Mucosa of gallbladder (tissue), 1 donor: ENCODE measurements around the gene ZNF485. TPM values are rescaled to one million over a fixed set of nuclear protein-coding genes. Genes with fewer than 3 reads are reported as not detected.
"Not testable (repeated sequence)": the region's sequence is repeated elsewhere in the genome, so short reads cannot be mapped to it uniquely, and the experiment has no call there.

ENCODE experiments used
- DNase-seq: peaks from one replicate; pipeline ENCODE4 v3.0.0-alpha.2; 2020; ENCODE audit warnings: low spot score
- total RNA-seq: library from RNA; stranded (reverse); gene quantifications from one replicate; pipeline ENCODE4 v1.2.1, GENCODE V29; 2021
- donor health status: DM: no; HTN: no; CAD: no.

ZNF485 gene
- total RNA-seq, 1 donor from 2014 or later = 3.3 TPM

DNA sequence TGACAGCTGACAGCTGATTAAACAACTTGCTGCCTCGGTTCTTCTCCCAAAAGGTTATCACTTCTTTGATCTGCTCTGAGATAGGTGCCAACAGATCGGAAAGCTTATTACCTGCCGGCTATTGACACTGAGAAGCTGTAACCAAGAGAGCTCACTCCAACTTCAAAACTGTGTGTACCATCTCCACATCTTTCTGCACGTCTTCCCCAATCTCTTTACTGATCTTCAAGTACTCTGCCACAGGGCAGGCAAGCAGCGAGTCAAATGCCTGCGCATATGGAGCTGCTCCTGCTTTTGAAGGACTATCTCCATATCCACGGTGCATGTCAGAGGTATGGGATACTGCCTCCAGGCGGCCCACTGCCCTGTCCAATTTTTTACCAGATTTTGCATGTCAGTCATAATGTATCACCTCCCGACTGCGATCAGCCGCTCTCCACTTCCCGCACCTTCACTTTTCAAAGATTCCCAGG, 352 bp upstream of the ZNF485 start:
- no peak for DNase-seq

DNA sequence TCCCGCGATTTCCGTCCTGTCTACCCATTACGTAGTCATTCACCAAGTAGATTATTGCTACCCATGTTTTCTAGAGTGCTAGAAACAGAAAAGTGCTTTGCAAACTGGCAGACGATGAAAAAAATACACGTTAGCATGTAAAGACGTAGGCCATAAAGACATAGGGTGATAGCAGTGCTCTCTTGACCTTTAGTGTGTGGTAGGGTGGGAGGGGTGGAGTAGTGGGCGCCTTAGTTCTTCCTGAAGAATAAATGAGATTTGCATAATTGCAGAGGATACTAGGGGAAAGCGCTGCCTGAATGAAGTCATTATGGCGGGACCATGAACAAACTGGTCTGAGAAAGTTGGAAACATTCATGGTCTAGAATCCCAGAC, 948 bp downstream of the ZNF485 start:
- DNase-seq = no peak

DNA sequence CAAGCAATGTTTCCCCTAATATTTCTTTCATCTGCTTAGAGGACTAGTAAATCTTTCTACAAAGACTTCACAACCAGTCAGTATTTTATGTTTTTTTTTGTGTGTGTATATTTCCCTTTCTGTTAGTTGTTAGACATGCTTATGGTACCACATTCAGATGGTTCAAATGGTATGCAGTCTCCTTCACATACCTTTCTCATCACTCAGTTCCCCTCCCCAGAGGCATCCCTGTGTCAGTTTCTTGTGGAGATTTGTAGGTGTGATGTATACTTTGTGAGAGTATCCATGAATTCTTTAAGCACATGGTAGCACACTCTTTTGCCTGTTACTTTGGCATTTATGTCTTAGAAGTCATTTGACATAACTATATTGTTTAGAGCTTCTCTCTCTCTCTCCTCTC, 4.4 kb downstream of the ZNF485 start:
- no peak for DNase-seq

- DNase-seq = no peak
Observed at GRCh38 chr10:43616697-43617370, 10.6 kb downstream of the ZNF485 start.

DNA sequence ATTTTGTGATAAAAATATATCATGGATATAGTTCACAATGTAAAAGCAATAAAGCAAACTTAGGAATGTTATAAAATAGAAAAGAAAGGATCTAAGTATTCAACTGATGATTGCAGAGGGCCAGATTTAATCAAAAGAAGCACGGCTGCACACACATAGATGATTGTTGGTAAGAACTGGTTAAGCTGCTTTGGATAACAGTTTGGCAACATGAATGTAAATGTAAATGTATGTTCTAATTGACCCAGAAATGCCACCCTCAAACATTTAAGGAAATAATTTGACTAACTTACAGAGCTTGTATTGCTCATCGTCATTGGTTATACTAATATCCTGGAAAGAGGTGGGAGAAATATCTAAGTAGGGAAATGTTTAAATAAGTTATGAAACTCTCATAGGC, 13.1 kb downstream of the ZNF485 start:
- no peak for DNase-seq

GRCh38 chr10:43622038-43622437, 15.8 kb downstream of the ZNF485 start:
- DNase-seq = no peak

GRCh38 chr10:43623351-43623750, 17.1 kb downstream of the ZNF485 start:
- no peak for DNase-seq

DNA sequence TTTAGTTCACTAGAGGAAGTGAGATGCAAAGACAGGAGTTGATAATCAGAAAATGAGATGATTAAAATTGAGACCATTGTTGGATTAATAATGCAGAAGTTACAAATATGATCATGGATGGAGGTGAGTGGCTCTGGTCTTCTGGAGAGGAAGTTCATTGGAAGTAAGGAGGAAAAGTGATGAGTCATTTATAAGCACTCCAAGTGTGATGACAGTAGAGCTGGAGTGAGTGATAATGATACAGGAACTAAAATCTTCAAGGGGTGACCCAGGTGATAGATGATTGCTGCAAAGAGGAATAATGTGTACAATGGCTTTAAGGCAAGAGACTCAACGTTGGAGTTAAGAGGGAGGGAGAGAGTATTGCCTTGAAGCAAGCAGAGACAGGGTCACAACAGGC, 21.7 kb downstream of the ZNF485 start:
- no peak for DNase-seq

DNA sequence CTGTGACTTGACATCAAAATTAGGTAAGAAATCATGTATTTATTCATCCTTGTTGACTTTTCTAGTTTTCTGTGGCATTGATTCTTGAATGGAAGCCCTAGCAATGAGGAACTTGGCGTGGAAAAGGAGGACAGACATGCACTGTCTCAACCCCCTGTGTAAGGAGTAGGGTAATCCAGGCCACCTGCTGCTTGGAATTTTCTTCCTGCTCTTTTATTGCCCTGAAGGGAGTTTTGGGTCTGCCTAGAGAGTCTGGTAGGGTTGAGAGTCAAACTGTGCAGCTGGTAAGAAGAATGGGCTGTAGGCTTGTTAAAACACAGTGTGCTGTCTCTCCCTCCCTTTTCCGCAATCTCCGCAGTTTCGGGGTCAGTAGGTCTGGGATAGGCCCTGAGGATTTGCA, 22.7 kb downstream of the ZNF485 start:
- no peak for DNase-seq

DNA sequence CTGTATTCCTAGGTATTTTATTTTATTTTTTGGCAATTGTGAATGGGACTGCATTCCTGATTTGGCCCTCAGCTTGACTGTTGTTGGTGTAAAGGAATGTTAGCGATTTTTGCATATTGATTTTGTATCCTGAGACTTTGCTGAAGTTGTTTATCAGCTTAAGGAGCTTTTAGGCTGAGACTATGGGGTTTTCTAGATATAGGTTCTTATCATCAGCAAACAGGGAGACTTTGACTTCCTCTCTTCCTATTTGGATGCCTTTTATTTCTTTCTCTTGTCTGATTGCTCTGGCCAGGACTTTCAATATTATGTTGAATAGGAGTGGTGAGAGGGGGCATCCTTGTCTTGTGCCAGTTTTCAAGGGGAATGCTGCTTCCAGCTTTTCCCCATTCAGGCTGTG, 29.6 kb downstream of the ZNF485 start:
- not testable (repeated sequence) for DNase-seq

- DNase-seq = no peak
Observed at GRCh38 chr10:43640603-43641002, 34.4 kb downstream of the ZNF485 start.

DNA sequence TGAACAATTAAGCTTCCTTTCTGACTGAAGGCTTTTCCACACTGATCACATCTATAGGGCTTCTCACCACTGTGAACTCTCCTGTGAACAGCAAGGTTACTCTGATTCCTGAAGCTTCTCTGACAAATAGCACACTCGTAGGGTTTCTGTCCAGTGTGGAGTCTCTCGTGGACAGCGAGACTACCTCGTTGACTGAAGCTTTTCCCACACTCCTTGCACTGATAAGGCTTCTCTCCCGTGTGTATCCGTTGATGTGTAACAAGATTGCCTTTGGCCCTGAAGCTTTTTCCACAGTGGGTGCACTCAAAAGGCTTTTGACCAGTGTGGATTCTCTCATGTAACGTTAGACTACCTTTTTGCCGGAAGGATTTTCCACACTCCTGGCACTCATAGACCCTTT, 38.0 kb downstream of the ZNF485 start:
- DNase-seq = no peak

GRCh38 chr10:43645866-43646265, 39.6 kb downstream of the ZNF485 start:
- no peak for DNase-seq

GRCh38 chr10:43647576-43647975, 41.3 kb downstream of the ZNF485 start:
- DNase-seq = no peak

GRCh38 chr10:43648095-43648397, 41.8 kb downstream of the ZNF485 start:
- DNase-seq = no peak

- DNase-seq = peak; percentile 84
Observed at GRCh38 chr10:43648398-43649184, 42.4 kb downstream of the ZNF485 start, which contains the start of gene ZNF32. Gene ZNF32, minus strand, starts transcription at chr10:43648881. Its CDS starts 2,748 bp downstream, at chr10:43646133.

DNA sequence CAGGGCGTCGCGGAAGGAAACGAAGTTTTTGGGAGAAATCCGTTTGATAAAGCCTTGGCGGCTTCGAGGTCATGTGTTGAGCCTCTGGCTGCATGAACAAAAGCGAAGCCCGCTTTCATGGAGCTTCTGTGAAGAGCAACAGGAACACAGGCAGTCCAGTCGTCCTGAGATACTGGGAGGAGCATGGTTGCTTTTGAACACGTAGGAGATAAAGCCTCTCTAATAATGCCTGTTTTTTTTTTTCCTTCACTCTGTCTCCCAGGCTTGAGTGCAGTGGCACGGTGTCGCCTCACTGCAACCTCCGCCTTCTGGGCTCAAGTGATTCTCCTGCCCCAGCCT, 42.9 kb downstream of the ZNF485 start:
- no peak for DNase-seq

DNA sequence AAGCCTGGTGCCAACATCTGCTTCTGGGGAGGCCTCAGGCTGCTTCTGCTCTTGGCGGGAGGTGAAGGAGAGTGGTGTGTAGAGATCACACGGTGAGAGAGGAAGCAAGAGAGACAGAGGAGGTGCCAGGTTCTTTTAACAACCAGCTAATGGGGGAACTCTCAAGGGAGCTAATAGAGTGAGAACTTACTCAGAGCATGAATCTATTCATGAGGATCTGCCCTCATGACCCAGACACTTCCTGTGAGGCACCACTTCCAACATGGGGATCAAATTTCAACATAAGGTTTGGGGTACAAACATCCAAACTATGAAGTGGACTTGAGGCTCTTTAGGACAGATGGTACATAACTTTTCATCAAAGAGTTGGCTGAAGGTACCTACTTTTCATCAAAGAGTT, 47.5 kb downstream of the ZNF485 start:
- DNase-seq = no peak

- DNase-seq = no peak
Observed at GRCh38 chr10:43655311-43655710, 49.1 kb downstream of the ZNF485 start.

- DNase-seq = no peak
Observed at GRCh38 chr10:43658227-43658626, 52.0 kb downstream of the ZNF485 start.

- no peak for DNase-seq
Observed at GRCh38 chr10:43665054-43665453, 58.8 kb downstream of the ZNF485 start.

DNA sequence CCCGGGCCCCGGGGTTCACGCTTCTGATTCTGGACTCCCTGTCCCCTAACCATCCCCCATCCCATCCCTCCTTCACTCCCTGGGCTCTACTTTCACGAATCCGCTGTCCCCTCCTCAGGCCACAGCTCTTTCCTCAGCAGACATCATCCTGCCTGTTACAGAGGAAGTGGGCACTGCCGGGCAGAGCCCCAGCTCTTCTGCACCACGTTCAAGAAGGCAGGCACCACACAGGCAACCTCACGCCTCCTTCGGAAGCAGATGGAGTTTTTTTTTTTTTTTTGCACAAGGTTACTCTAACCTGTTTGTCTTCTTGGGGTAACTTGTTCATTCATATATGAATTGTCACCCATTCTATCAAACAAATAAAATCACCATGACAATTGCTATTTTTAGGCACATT, 60.3 kb downstream of the ZNF485 start:
- DNase-seq = no peak

DNA sequence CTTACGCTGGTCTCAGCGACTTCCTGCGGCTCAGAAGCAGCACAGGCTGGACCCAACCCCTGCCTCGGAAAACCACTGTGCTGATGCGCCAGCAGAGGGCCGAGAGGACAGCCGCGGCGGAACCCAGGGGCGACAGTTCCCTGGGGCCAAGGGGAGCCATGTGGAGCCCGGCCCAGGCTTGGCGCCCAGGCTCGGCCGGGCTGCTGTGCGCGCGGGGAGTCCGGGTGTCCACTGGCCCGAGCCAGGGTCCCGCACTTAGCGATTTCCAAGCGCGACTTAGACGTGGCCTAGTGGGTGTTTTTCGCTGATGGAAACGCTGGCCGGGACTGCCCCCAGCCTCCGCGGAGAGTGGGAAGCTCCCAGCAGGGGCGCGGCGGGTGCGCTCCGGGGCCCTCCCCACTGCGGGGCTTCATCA, 61.1 kb downstream of the ZNF485 start:
- no peak for DNase-seq
